K562 (cell line): ENCODE data around the gene FILIP1. TPM values are rescaled to one million over a fixed set of nuclear protein-coding genes. Genes with fewer than 3 reads are reported as not detected.

Experiments used
- ATAC-seq: fragments of 200-7000 bp; cut with Tn5 transposase; 3 replicates; pipeline ENCODE4 v1.9.1; 2020; ENCODE audit warnings: moderate library complexity
- BruUV-seq: library from RNA; stranded (reverse); fragments of 400-500 nt; replicated peaks from 2 replicates; lab custom pipeline; 2021; lab: Mats Ljungman, UMichigan
- CTCF ChIA-PET: fragments of 300-600 bp; formaldehyde crosslinking; extraction: SDS; loops from one replicate; lab custom pipeline; 2021; ENCODE audit warnings: low intra/inter-chr PET ratio; lab: Yijun Ruan, JAX
- POLR2A ChIA-PET: fragments of 300-600, 350-650 bp; sonication (Branson Sonifier 250); formaldehyde crosslinking; extraction: SDS; loops from one replicate; lab custom pipeline; 2021; ENCODE audit warnings: antibody characterized with exemption, inconsistent platforms; lab: Yijun Ruan, JAX
- DNase-seq, 4 experiments: peaks; one replicate each; pipeline versions ENCODE4 v3.0.0 to v3.0.0-alpha.2; 2011 to 2018; ENCODE audit warnings: low spot score in 3 of 4, mixed read lengths in 3 of 4; ENCODE audit errors: extremely low read depth in 1 of 4
- FAIRE-seq: peaks from 2 replicates; lab custom pipeline; 2011; peaks lifted over from hg19 to GRCh38; lab: Jason Lieb, UNC
- H2AFZ ChIP-seq: 2 replicates; pipeline ENCODE4 v1.6.0; 2011; ENCODE audit warnings: low read depth, low read length, control low read depth, inconsistent platforms
- H3K27ac ChIP-seq: fragments of 200-600 bp; 3 replicates; pipeline ENCODE4 v1.8.0; 2011; ENCODE audit warnings: low read depth, mild to moderate bottlenecking, control low read depth, inconsistent platforms, low read length, moderate library complexity, mixed read lengths; ENCODE audit errors: extremely low read depth
- H3K27me3 ChIP-seq, 2 experiments: fragments of 300-600 bp in 1 of 2; 2 replicates in 1 of 2; 3 replicates in 1 of 2; pipeline versions ENCODE4 v1.6.0 to v1.8.0; 2011; ENCODE audit warnings: inconsistent platforms in 2 of 2, low read length in 2 of 2, mild to moderate bottlenecking in 1 of 2, mixed read lengths in 1 of 2, moderate library complexity in 1 of 2; ENCODE audit not compliant: control insufficient read depth in 2 of 2, insufficient read depth in 2 of 2
- H3K36me3 ChIP-seq: fragments of 300-600 bp; 3 replicates; pipeline ENCODE4 v1.8.0; 2011; ENCODE audit warnings: mild to moderate bottlenecking, low read length, inconsistent platforms; ENCODE audit not compliant: control insufficient read depth, insufficient read depth
- H3K4me1 ChIP-seq, 2 experiments: fragments of 200-600 bp in 1 of 2; replicated peaks in 1 of 2; 2 replicates in 1 of 2; 3 replicates in 1 of 2; pipeline versions ENCODE4 v1.5.1 to v1.8.0; 2011; ENCODE audit warnings: inconsistent platforms in 2 of 2, low read length in 2 of 2, mild to moderate bottlenecking in 1 of 2, mixed read lengths in 1 of 2, moderate library complexity in 1 of 2; ENCODE audit not compliant: control insufficient read depth in 2 of 2, insufficient read depth in 2 of 2
- H3K4me2 ChIP-seq: 2 replicates; pipeline ENCODE4 v1.6.1; 2011; ENCODE audit warnings: low read length, control low read depth, inconsistent platforms, mixed read lengths; ENCODE audit not compliant: insufficient read depth
- H3K4me3 ChIP-seq: fragments of 200-600 bp; sonication (generic), shearing (Covaris generic); 2 replicates; pipeline ENCODE4 v1.5.1; 2016; ENCODE audit warnings: control low read depth, inconsistent platforms
- H3K79me2 ChIP-seq: fragments of 200-600 bp; 3 replicates; pipeline ENCODE4 v1.8.0; 2011; ENCODE audit warnings: low read length, inconsistent platforms; ENCODE audit not compliant: control insufficient read depth, insufficient read depth
- H3K9ac ChIP-seq, 2 experiments: 2 replicates each; pipeline versions ENCODE4 v1.6.0 to v1.6.1; 2011; ENCODE audit warnings: low read depth in 2 of 2, low read length in 2 of 2, control low read depth in 1 of 2, inconsistent platforms in 1 of 2, mild to moderate bottlenecking in 1 of 2, mixed read lengths in 1 of 2; ENCODE audit not compliant: insufficient read depth in 1 of 2
- H3K9me1 ChIP-seq: one replicate; pipeline ENCODE4 v1.6.0; 2011; ENCODE audit warnings: inconsistent platforms, mild to moderate bottlenecking, low read length, moderate library complexity; ENCODE audit not compliant: control insufficient read depth, insufficient read depth
- H3K9me3 ChIP-seq: replicated peaks from 2 replicates; pipeline ENCODE4 v1.5.1; 2011; ENCODE audit warnings: low read depth, low read length, inconsistent platforms; ENCODE audit not compliant: control insufficient read depth, insufficient read depth
- H4K20me1 ChIP-seq: replicated peaks from 2 replicates; pipeline ENCODE4 v1.6.1; 2011; ENCODE audit warnings: low read length, inconsistent platforms, mixed read lengths; ENCODE audit not compliant: control insufficient read depth, insufficient read depth
- PBX2 ChIP-seq, 2 experiments: IDR thresholded peaks in 1 of 2; conservative IDR thresholded peaks in 1 of 2; 2 replicates each; pipeline ENCODE4 v1.6.1; 2016; ENCODE audit warnings: low read depth in 2 of 2, mild to moderate bottlenecking in 1 of 2, missing compliant biosample characterization in 1 of 2, missing genetic modification characterization in 1 of 2, moderate library complexity in 1 of 2
- ZBTB40 ChIP-seq, 2 experiments: fragments of 450-650 bp in 1 of 2; sonication (generic) in 1 of 2; formaldehyde crosslinking in 1 of 2; IDR thresholded peaks; 2 replicates each; pipeline versions ENCODE4 v1.7.1 to v1.9.0; 2016 to 2022; ENCODE audit warnings: inconsistent platforms in 1 of 2, mild to moderate bottlenecking in 1 of 2, missing genetic modification reagents in 1 of 2
- WGBS: fragments of 100-300 bp; shearing (Covaris generic); methylation state at CpG from one replicate; pipeline ENCODE4 v1.1.6; 2016; ENCODE audit warnings: low coverage, mixed read lengths; ENCODE audit not compliant: insufficient coverage; ENCODE audit errors: missing lambda C conversion rate; 5-methylcytosine and 5-hydroxymethylcytosine counted together
- in situ Hi-C: fragments of 300-500 bp; cut with MboI; formaldehyde crosslinking; loops from 4 replicates; pipeline ENCODE4 v1.15.0; 2018; ENCODE audit warnings: inconsistent platforms, mixed read lengths
- intact Hi-C: fragments of 100-400 bp; cut with micrococcal nuclease; formaldehyde crosslinking; loops from 2 replicates; pipeline ENCODE4 v1.14.2; 2022
- polyA plus RNA-seq, 8 experiments: library from polyadenylated mRNA; depleted of rRNA in 4 of 8; stranded (reverse) in 5 of 8; unstranded in 3 of 8; fragments of >200 nt; fragmentation: Nextera tagmentation in 2 of 8; fragmentation: Illumina TruSeq in 1 of 8; extraction: Ambion mirVana in 2 of 8; extraction: Trizol in 1 of 8; gene quantifications; 2 replicates each; pipeline versions ENCODE4 v1.2.1 to v1.2.3, GENCODE V29; 2011 to 2014; ENCODE audit warnings: inconsistent platforms in 1 of 8, missing spikeins in 1 of 8
- total RNA-seq, 7 experiments: library from RNA; depleted of rRNA in 6 of 7; stranded (reverse); fragments of >200 nt in 6 of 7; fragmentation: Illumina TruSeq in 2 of 7; extraction: Trizol in 2 of 7; gene quantifications; 2 replicates each; pipeline versions ENCODE4 v1.2.1 to v1.2.3, GENCODE V29; 2011 to 2021; ENCODE audit warnings: low replicate concordance in 1 of 7

Gene FILIP1
- total and polyA plus RNA-seq, 9 of the 15 experiments (the other 6 are each of a cell fraction or from before 2014, with no cell fraction given): 0.03 to 0.25 (median 0.10) TPM; not detected in 1

- no peaks in the 10 kb centered on the region for H3K4me1 ChIP-seq
- ChIA-PET CTCF (no interaction called here), POLR2A (no interaction called here)
- TF ChIP-seq PBX2 (CRISPR knock-in tag; IDR thresholded peaks at IDR 0.05; ENCODE audit: low read depth): no peak
- no peak for TF ChIP-seq PBX2 (tag; conservative IDR thresholded peaks at IDR 0.05; ENCODE audit: low read depth)
- TF ChIP-seq ZBTB40 (IDR thresholded peaks at IDR 0.05): no peak
- TF ChIP-seq ZBTB40 (CRISPR knock-in tag; IDR thresholded peaks at IDR 0.05): peak; percentile 30; the same call in 1 of the 2 replicates
- H4K20me1 ChIP-seq: no peaks in the 10 kb centered on the region
- no peaks in the 10 kb centered on the region for H3K27me3 ChIP-seq
- ATAC-seq (no peak), DNase-seq (no peak), FAIRE-seq (no peak)
- no peaks in the 10 kb centered on the region for H3K9me1 ChIP-seq
- H3K36me3 ChIP-seq: no peaks in the 10 kb centered on the region
- no peaks in the 10 kb centered on the region for H3K79me2 ChIP-seq
- H3K9me3 ChIP-seq: no peaks in the 10 kb centered on the region
- 2% methylated on average over 6 of the region's 6 CpGs for WGBS
- no peak overlapping the region for H3K4me2 ChIP-seq
- H3K4me3 ChIP-seq: no peak overlapping the region
- H2AFZ ChIP-seq: no peak overlapping the region
- in situ Hi-C loops (no loop called here), intact Hi-C loops (no loop called here)
- H3K9ac ChIP-seq: no peak overlapping the region
- no peak overlapping the region for H3K27ac ChIP-seq
- BruUV-seq: no TSS peak
Observed at GRCh38 chr6:75479712-75480111, 13.9 kb downstream of the FILIP1 start.
